H1 (cell line): ENCODE results near the gene GRIK2. TPM values are rescaled to one million over a fixed set of nuclear protein-coding genes. Genes with fewer than 3 reads are reported as not detected.

Source experiments
- BCL11A ChIP-seq, 2 experiments: IDR thresholded peaks; one replicate each; pipeline ENCODE4 v1.6.1; 2011; ENCODE audit warnings: low read depth in 2 of 2, low read length in 2 of 2, mild to moderate bottlenecking in 2 of 2
- CHD2 ChIP-seq: IDR thresholded peaks from 2 replicates; pipeline ENCODE4 v1.6.1; 2012; ENCODE audit warnings: low read length, improper control_type of control experiment
- EGR1 ChIP-seq: IDR thresholded peaks from 2 replicates; pipeline ENCODE4 v1.6.1; 2011; ENCODE audit warnings: low read depth, low read length, borderline replicate concordance
- EZH2 ChIP-seq: fragments of 200-600 bp; sonication (generic); IDR thresholded peaks from 2 replicates; pipeline ENCODE4 v1.7.1; 2012; ENCODE audit warnings: low read depth, mild to moderate bottlenecking, moderate library complexity, low read length, inconsistent platforms; ENCODE audit not compliant: severe bottlenecking
- NANOG ChIP-seq: IDR thresholded peaks from 2 replicates; pipeline ENCODE4 v1.6.1; 2011; ENCODE audit warnings: low read length, low read depth, mild to moderate bottlenecking, inconsistent platforms; ENCODE audit not compliant: insufficient read depth, poor library complexity, severe bottlenecking
- SP1 ChIP-seq: IDR thresholded peaks from 2 replicates; pipeline ENCODE4 v1.6.1; 2011; ENCODE audit warnings: low read depth, low read length
- YY1 ChIP-seq: IDR thresholded peaks from 2 replicates; pipeline ENCODE4 v1.6.1; 2011; ENCODE audit warnings: low read depth, mild to moderate bottlenecking, low read length
- polyA plus RNA-seq, 7 experiments: library from polyadenylated mRNA; depleted of rRNA in 3 of 7; stranded (reverse) in 5 of 7; unstranded in 2 of 7; fragments of >200 nt in 5 of 7; fragments of 200-250 nt in 2 of 7; gene quantifications; 1 replicate in 5 of 7; 2 replicates in 1 of 7; 4 replicates in 1 of 7; pipeline versions ENCODE4 v1.2.1 to v1.2.3, GENCODE V29; 2011 to 2013; ENCODE audit warnings: missing spikeins in 2 of 7, mixed read lengths in 2 of 7
- total RNA-seq: library from RNA; stranded (reverse); fragmentation: NEBNext Ultra II Directional; extraction: Animal tissue kit (Norgen Biotek cat#: 25700); gene quantifications from 2 replicates; pipeline ENCODE4 v1.2.1, GENCODE V29; 2021
- TF ChIP-seq, protein P1 (sequence below): IDR thresholded peaks from 2 replicates; pipeline ENCODE4 v1.6.1; 2012; ENCODE audit warnings: inconsistent platforms

Gene GRIK2
- total and polyA plus RNA-seq, 2 of the 8 experiments (the other 6 are each of a cell fraction or from before 2014, with no cell fraction given), result 1.8 to 2.2 TPM

DNA sequence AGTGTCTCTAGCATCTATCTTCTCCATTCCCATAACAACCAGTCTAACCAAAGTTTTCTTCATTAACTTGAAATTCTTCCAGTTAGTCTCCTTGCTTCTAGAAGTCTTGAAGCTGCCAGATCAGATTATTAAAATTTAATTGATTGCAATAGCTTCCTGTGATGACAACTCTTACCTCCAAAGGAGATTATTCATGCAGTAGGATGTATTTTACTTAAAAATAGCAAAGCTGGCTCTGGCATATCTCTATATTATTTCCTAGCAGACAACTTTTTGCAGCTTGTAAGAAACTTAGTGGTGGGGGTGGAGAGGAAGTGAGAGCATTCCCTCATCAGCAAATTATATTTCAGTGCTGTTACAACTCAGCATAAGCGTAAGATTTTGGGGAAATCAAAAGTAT lies 290.4 kb downstream of the GRIK2 start (continued):
- TF ChIP-seq EZH2, result no peak
- TF ChIP-seq, protein P1, sequence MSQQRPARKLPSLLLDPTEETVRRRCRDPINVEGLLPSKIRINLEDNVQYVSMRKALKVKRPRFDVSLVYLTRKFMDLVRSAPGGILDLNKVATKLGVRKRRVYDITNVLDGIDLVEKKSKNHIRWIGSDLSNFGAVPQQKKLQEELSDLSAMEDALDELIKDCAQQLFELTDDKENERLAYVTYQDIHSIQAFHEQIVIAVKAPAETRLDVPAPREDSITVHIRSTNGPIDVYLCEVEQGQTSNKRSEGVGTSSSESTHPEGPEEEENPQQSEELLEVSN, result no peak
- no peak for TF ChIP-seq NANOG
- no peak for TF ChIP-seq YY1
- TF ChIP-seq SP1, result no peak
- TF ChIP-seq CHD2, result no peak
- TF ChIP-seq BCL11A (IDR thresholded peaks at IDR 0.05; ENCODE audit: low read depth in 2 of 2, low read length in 2 of 2), result no peak
- TF ChIP-seq EGR1, result no peak
